CD14-positive monocyte (primary cell): ENCODE results near the gene CA5B. TPM values are rescaled to one million over a fixed set of nuclear protein-coding genes. Genes with fewer than 3 reads are reported as not detected.
A peak's percentile ranks its signal among the peaks of the same experiment; 100 is the strongest.
"Not testable (repeated sequence)": the region's sequence is repeated elsewhere in the genome, so short reads cannot be mapped to it uniquely, and the experiment has no call there.

Source experiments
- DNase-seq, 3 donors: peaks; one replicate each; pipeline ENCODE4 v3.0.0-alpha.2; 2011 to 2022
- H2AFZ ChIP-seq: 2 replicates; pipeline ENCODE4 v1.6.0; 2012; ENCODE audit warnings: mild to moderate bottlenecking, low read depth, low read length, inconsistent platforms; ENCODE audit not compliant: insufficient read depth, poor library complexity, severe bottlenecking
- H3K27ac ChIP-seq, 2 donors: 1 replicate in 1 of 2; 2 replicates in 1 of 2; pipeline ENCODE4 v1.5.1; 2012 to 2013; ENCODE audit warnings: low read length in 2 of 2, control low read depth in 1 of 2, inconsistent platforms in 1 of 2, low read depth in 1 of 2, mild to moderate bottlenecking in 1 of 2
- H3K27me3 ChIP-seq, 2 donors: one replicate each; pipeline versions ENCODE4 v1.6.0 to v1.6.1; 2011 to 2013; ENCODE audit warnings: low read length in 2 of 2; ENCODE audit not compliant: control insufficient read depth in 2 of 2, insufficient read depth in 2 of 2
- H3K36me3 ChIP-seq, 2 donors: replicated peaks in 1 of 2; 1 replicate in 1 of 2; 2 replicates in 1 of 2; pipeline versions ENCODE4 v1.5.1 to v1.6.1; 2012 to 2013; ENCODE audit warnings: low read length in 2 of 2, control low read depth in 1 of 2, inconsistent platforms in 1 of 2, mild to moderate bottlenecking in 1 of 2; ENCODE audit not compliant: insufficient read depth in 2 of 2, control insufficient read depth in 1 of 2
- H3K4me1 ChIP-seq, 2 donors: 1 replicate in 1 of 2; 2 replicates in 1 of 2; pipeline versions ENCODE4 v1.5.1 to v1.6.1; 2012 to 2013; ENCODE audit warnings: low read length in 2 of 2, control low read depth in 1 of 2, inconsistent platforms in 1 of 2, mild to moderate bottlenecking in 1 of 2, moderate library complexity in 1 of 2; ENCODE audit not compliant: insufficient read depth in 2 of 2, control insufficient read depth in 1 of 2
- H3K4me2 ChIP-seq: replicated peaks from 2 replicates; pipeline ENCODE3; 2012; ENCODE audit warnings: low read length, moderate library complexity, mild to moderate bottlenecking; ENCODE audit not compliant: poor library complexity, severe bottlenecking; ENCODE audit errors: extremely low read depth
- H3K4me3 ChIP-seq, 3 experiments: fragments of 200-600 bp in 1 of 3; sonication (generic) in 1 of 3; replicated peaks in 1 of 3; 1 replicate in 2 of 3; 2 replicates in 1 of 3; pipeline ENCODE4 v1.5.1; 2011 to 2013; ENCODE audit warnings: low read length in 3 of 3, mild to moderate bottlenecking in 3 of 3, control low read depth in 2 of 3, low read depth in 2 of 3, inconsistent platforms in 1 of 3, moderate library complexity in 1 of 3
- H3K79me2 ChIP-seq: 2 replicates; pipeline ENCODE4 v1.6.0; 2012; ENCODE audit warnings: mild to moderate bottlenecking, control low read depth, inconsistent platforms, low read length, moderate library complexity; ENCODE audit not compliant: insufficient read depth
- H3K9ac ChIP-seq: 2 replicates; pipeline ENCODE4 v1.6.0; 2017; ENCODE audit warnings: low read length, mild to moderate bottlenecking; ENCODE audit not compliant: insufficient read depth, poor library complexity, severe bottlenecking
- H3K9me3 ChIP-seq, 2 donors: replicated peaks in 1 of 2; 1 replicate in 1 of 2; 2 replicates in 1 of 2; pipeline versions ENCODE4 v1.5.1 to v1.6.1; 2012 to 2013; ENCODE audit warnings: low read length in 2 of 2, control low read depth in 1 of 2; ENCODE audit not compliant: control insufficient read depth in 1 of 2, insufficient read depth in 1 of 2
- H4K20me1 ChIP-seq: 2 replicates; pipeline ENCODE4 v1.6.0; 2012; ENCODE audit warnings: mild to moderate bottlenecking, low read length, control low read depth, moderate library complexity; ENCODE audit not compliant: insufficient read depth
- H3K27ac Mint-ChIP-seq, 7 donors: one replicate each; pipeline ENCODE4 v1.8.0; 2020; ENCODE audit warnings: mild to moderate bottlenecking in 7 of 7, mixed read lengths in 7 of 7, moderate library complexity in 6 of 7, inconsistent platforms in 2 of 7
- H3K27me3 Mint-ChIP-seq, 3 donors: one replicate each; pipeline ENCODE4 v1.8.0; 2021 to 2022; ENCODE audit warnings: low read depth in 3 of 3, mild to moderate bottlenecking in 3 of 3, mixed read lengths in 3 of 3, moderate library complexity in 3 of 3, inconsistent platforms in 1 of 3
- H3K36me3 Mint-ChIP-seq, 2 donors: one replicate each; pipeline ENCODE4 v1.8.0; 2020; ENCODE audit warnings: mixed read lengths in 2 of 2, inconsistent platforms in 1 of 2, mild to moderate bottlenecking in 1 of 2
- H3K4me1 Mint-ChIP-seq: one replicate; pipeline ENCODE4 v1.8.0; 2020; ENCODE audit warnings: mild to moderate bottlenecking, mixed read lengths
- H3K4me3 Mint-ChIP-seq, 2 donors: one replicate each; pipeline ENCODE4 v1.8.0; 2020; ENCODE audit warnings: mild to moderate bottlenecking in 2 of 2, mixed read lengths in 2 of 2, moderate library complexity in 1 of 2
- H3K9me3 Mint-ChIP-seq, 7 donors: one replicate each; pipeline ENCODE4 v1.8.0; 2020 to 2022; ENCODE audit warnings: mixed read lengths in 7 of 7, mild to moderate bottlenecking in 6 of 7, moderate library complexity in 6 of 7, inconsistent platforms in 2 of 7
- WGBS: methylation state at CpG from one replicate; pipeline ENCODE4 v1.1.5; 2013; ENCODE audit warnings: missing lambda C conversion rate; ENCODE audit not compliant: insufficient coverage; 5-methylcytosine and 5-hydroxymethylcytosine counted together
- intact Hi-C, 2 donors: fragments of 100-400 bp; cut with micrococcal nuclease; formaldehyde crosslinking; loops; one replicate each; pipeline versions ENCODE4 v1.15.0 to v1.15.1; 2023
- polyA plus RNA-seq, 3 donors: library from polyadenylated mRNA; depleted of rRNA in 1 of 3; unstranded in 2 of 3; stranded (reverse) in 1 of 3; fragments of 300-500 nt in 2 of 3; fragments of >200 nt in 1 of 3; fragmentation: Illumina TruSeq in 2 of 3; gene quantifications; 1 replicate in 2 of 3; 2 replicates in 1 of 3; pipeline ENCODE4 v1.2.3, GENCODE V29; 2012 to 2021
- TF ChIP-seq, protein P1 (sequence below): fragments of 200-600 bp; IDR thresholded peaks from one replicate; pipeline ENCODE4 v1.8.0; 2022; ENCODE audit warnings: antibody characterized with exemption, mild to moderate bottlenecking

Gene CA5B
- polyA plus RNA-seq, 3 donors, result 6.2 to 24.4 (median 21.4) TPM

DNA sequence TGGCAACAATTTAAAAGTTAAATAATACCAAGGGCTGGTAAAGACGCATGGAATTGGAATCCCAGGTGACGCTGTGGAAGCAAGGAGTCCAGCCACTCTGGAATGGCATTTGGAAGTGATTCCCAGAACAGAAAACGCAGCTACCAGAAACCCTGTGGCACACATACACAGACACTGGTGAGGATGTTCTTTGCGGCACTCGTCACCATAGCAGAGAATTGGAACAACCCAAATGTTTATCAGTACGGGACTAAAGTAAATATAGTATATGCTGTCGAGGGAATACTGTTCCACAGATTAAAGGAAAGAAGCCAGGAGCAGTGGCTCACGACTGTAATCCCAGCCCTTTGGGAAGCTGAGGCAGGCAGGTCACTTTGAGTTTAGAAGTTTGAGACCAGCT lies 33.8 kb upstream of the CA5B start:
- H3K36me3 ChIP-seq, result peaks cover 18 to 43% of the 10 kb centered on the region in 2 donors
- H3K27ac Mint-ChIP-seq, H3K9me3 ChIP-seq, H3K4me1 Mint-ChIP-seq, H3K4me3 Mint-ChIP-seq, H3K4me1 ChIP-seq, H3K9ac ChIP-seq, H3K27ac ChIP-seq, DNase-seq, H3K27me3 ChIP-seq, H3K4me3 ChIP-seq, H3K27me3 Mint-ChIP-seq, H2AFZ ChIP-seq, H3K4me2 ChIP-seq, intact Hi-C loops: not testable (repeated sequence)
- peaks cover 13% of the 10 kb centered on the region for H3K79me2 ChIP-seq
- no CpG with 5 or more reads among the region's 8 CpGs for WGBS
- peaks cover 0 to 10% (median 2%) of the 10 kb centered on the region in 7 donors for H3K9me3 Mint-ChIP-seq
- H3K36me3 Mint-ChIP-seq, result peaks cover 20 to 55% of the 10 kb centered on the region in 2 donors
- peaks cover 58% of the 10 kb centered on the region for H4K20me1 ChIP-seq

DNA sequence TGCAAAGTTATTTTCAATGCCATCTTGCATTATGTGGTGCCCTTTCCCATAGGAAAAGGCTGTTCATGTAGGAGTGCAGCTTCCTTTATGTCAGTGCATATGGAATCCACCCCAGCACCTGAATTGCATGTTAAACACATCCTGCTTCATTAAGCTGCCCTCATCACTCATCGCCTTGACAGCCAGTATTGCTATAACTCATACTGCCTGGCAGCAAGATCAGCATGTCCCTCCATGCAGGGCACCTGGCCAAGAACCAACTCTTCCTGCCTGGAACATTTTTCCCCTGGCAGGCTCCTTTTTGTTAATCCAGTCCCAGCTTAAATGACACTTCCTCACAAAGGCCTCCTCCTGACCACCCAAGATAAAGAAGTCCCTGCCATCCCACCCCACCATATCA lies 23.5 kb upstream of the CA5B start:
- Histone ChIP-seq H3K79me2 (no peaks in the 10 kb centered on the region), H3K27me3 (peaks cover 0 to 14% of the 10 kb centered on the region in 2 donors), H3K36me3 (peaks cover 4 to 52% of the 10 kb centered on the region in 2 donors), H4K20me1 (peaks cover 33% of the 10 kb centered on the region), H2AFZ (no peak overlapping the region), H3K4me3 (no peak overlapping the region), H3K27ac (no peak overlapping the region), H3K4me1 (no peaks in the 10 kb centered on the region), H3K9me3 (no peaks in the 10 kb centered on the region), H3K9ac (no peak overlapping the region), H3K4me2 (no peak overlapping the region)
- Mint-ChIP-seq H3K27ac (peak overlapping the region in 3 of 7 donors; percentile 26 to 47 (median 30)), H3K36me3 (peaks cover 15 to 57% of the 10 kb centered on the region in 2 donors), H3K4me3 (no peak overlapping the region), H3K27me3 (peaks cover 0 to 7% (median 2%) of the 10 kb centered on the region in 3 donors), H3K4me1 (no peaks in the 10 kb centered on the region), H3K9me3 (peaks cover 0 to 2% (median 0%) of the 10 kb centered on the region in 7 donors)
- 100% methylated on average over 1 of the region's 1 CpG for WGBS
- TF ChIP-seq, protein P1, sequence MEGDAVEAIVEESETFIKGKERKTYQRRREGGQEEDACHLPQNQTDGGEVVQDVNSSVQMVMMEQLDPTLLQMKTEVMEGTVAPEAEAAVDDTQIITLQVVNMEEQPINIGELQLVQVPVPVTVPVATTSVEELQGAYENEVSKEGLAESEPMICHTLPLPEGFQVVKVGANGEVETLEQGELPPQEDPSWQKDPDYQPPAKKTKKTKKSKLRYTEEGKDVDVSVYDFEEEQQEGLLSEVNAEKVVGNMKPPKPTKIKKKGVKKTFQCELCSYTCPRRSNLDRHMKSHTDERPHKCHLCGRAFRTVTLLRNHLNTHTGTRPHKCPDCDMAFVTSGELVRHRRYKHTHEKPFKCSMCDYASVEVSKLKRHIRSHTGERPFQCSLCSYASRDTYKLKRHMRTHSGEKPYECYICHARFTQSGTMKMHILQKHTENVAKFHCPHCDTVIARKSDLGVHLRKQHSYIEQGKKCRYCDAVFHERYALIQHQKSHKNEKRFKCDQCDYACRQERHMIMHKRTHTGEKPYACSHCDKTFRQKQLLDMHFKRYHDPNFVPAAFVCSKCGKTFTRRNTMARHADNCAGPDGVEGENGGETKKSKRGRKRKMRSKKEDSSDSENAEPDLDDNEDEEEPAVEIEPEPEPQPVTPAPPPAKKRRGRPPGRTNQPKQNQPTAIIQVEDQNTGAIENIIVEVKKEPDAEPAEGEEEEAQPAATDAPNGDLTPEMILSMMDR, result no peak
- intact Hi-C loops, result no loop called here
- DNase-seq, result no peak
